Measurements from ENCODE around the gene TOR1A. TPM values are rescaled to one million over a fixed set of nuclear protein-coding genes. Genes with fewer than 3 reads are reported as not detected.
"Not testable (repeated sequence)": the region's sequence is repeated elsewhere in the genome, so short reads cannot be mapped to it uniquely, and the experiment has no call there.

Gene TOR1A
- total and polyA plus RNA-seq, 11 donors: 10.5 to 27.3 (median 15.7) TPM

- peak overlapping the region in 11 of 12 donors; percentile 12 to 78 (median 61) for H3K27ac ChIP-seq
- DNase-seq: no peak
- ATAC-seq: no peak
- peaks cover 0 to 34% (median 14%) of the 10 kb centered on the region in 12 donors for H3K4me1 ChIP-seq
- TF ChIP-seq CTCF (IDR thresholded peaks at IDR 0.05) (no peak), POLR2A (IDR thresholded peaks at IDR 0.05) (no peak)
- H3K36me3 ChIP-seq: no peaks in the 10 kb centered on the region
- H3K4me3 ChIP-seq: peak overlapping the region in 4 of 12 donors; percentile 0 to 32 (median 22)
- H3K27me3 ChIP-seq: no peaks in the 10 kb centered on the region
- intact Hi-C loops (cut with DNase I): loop anchor here in 1 of 10 donors (5.0 kb wide), 1 partner anchor 640 kb away; no protein-coding TSS in a partner anchor
- no peaks in the 10 kb centered on the region for H3K9me3 ChIP-seq
- WGBS, 4 donors: 61 to 68% (median 67%) methylated on average over 11 of the region's 11 CpGs
These were observed 46.2 kb downstream of the TOR1A start for GRCh38 chr9:129777769-129778130.

GRCh38 chr9:129776938-129777768 lies 46.8 kb downstream of the TOR1A start:
- Histone ChIP-seq H3K4me1 (peaks cover 0 to 34% (median 14%) of the 10 kb centered on the region in 12 donors), H3K9me3 (no peaks in the 10 kb centered on the region), H3K36me3 (no peaks in the 10 kb centered on the region), H3K27me3 (no peaks in the 10 kb centered on the region), H3K4me3 (peak overlapping the region in 7 of 12 donors; percentile 0 to 32 (median 15)), H3K27ac (peak overlapping the region in 11 of 12 donors; percentile 12 to 78 (median 62))
- TF ChIP-seq CTCF (IDR thresholded peaks at IDR 0.05): no peak
- TF ChIP-seq POLR2A (IDR thresholded peaks at IDR 0.05): no peak
- 11 to 26% (median 20%) methylated on average over 12 to 16 of the region's 16 CpGs for WGBS, 4 donors
- peak; percentile 91 to 97 (median 95) for DNase-seq
- peak; percentile 87 to 99 (median 97) for ATAC-seq
- intact Hi-C loops (cut with DNase I): loop anchor here in 1 of 10 donors (5.0 kb wide), 1 partner anchor 640 kb away; no protein-coding TSS in a partner anchor

- H3K4me3 ChIP-seq: peak overlapping the region in 6 of 12 donors; percentile 0 to 32 (median 10)
- no peaks in the 10 kb centered on the region for H3K9me3 ChIP-seq
- peak overlapping the region in 10 of 12 donors; percentile 12 to 78 (median 58) for H3K27ac ChIP-seq
- 59 to 68% (median 63%) methylated on average over 5 to 8 of the region's 8 CpGs for WGBS, 4 donors
- TF ChIP-seq CTCF (IDR thresholded peaks at IDR 0.05) (no peak), POLR2A (IDR thresholded peaks at IDR 0.05) (no peak)
- no peaks in the 10 kb centered on the region for H3K36me3 ChIP-seq
- ATAC-seq (peak; percentile 10 to 22 (median 16)), DNase-seq (peak in 2 of 5 donors; percentile 42 to 52)
- no peaks in the 10 kb centered on the region for H3K27me3 ChIP-seq
- peaks cover 0 to 34% (median 14%) of the 10 kb centered on the region in 12 donors for H3K4me1 ChIP-seq
- intact Hi-C loops (cut with DNase I): loop anchor here in 1 of 10 donors (5.0 kb wide), 1 partner anchor 639 kb away; no protein-coding TSS in a partner anchor
These were observed 47.4 kb downstream of the TOR1A start for GRCh38 chr9:129776566-129776937.

GRCh38 chr9:129776096-129776495 lies 47.8 kb downstream of the TOR1A start:
- not testable (repeated sequence) for ATAC-seq, H3K9me3 ChIP-seq, DNase-seq, H3K36me3 ChIP-seq, H3K27me3 ChIP-seq, H3K4me3 ChIP-seq
- intact Hi-C loops (cut with DNase I): loop anchor here in 1 of 10 donors (5.0 kb wide), 1 partner anchor 639 kb away; no protein-coding TSS in a partner anchor
- H3K4me1 ChIP-seq: peaks cover 0 to 34% (median 14%) of the 10 kb centered on the region in 12 donors
- H3K27ac ChIP-seq: peak overlapping the region in 1 of 12 donors; percentile 45
- 94 to 95% (median 94%) methylated on average over 4 of the region's 4 CpGs for WGBS, 4 donors
